IMR-90 (cell line): ENCODE data around the gene NKAIN2. TPM values are rescaled to one million over a fixed set of nuclear protein-coding genes. Genes with fewer than 3 reads are reported as not detected.

Experiments used
- ATAC-seq: fragments of 200-7000 bp; cut with Tn5 transposase; 2 replicates; pipeline ENCODE4 v1.9.1; 2020; ENCODE audit warnings: low read depth, mild to moderate bottlenecking, moderate library complexity
- BruUV-seq: library from RNA; stranded (reverse); fragments of 400-500 nt; replicated peaks from 2 replicates; lab custom pipeline; 2021; lab: Mats Ljungman, UMichigan
- CTCF ChIA-PET: fragments of 300-600 bp; formaldehyde crosslinking; extraction: SDS; loops from one replicate; lab custom pipeline; 2021; ENCODE audit warnings: antibody characterized with exemption; lab: Yijun Ruan, JAX
- POLR2A ChIA-PET: fragments of 300-600 bp; sonication (Branson Sonifier 250); formaldehyde crosslinking; loops from one replicate; lab custom pipeline; 2022; ENCODE audit warnings: antibody characterized with exemption; ENCODE audit not compliant: unreplicated experiment; lab: Charles Lee
- DNase-seq: peaks from one replicate; pipeline ENCODE4 v3.0.0; 2013
- H2AFZ ChIP-seq: replicated peaks from 2 replicates; pipeline ENCODE3; 2013; ENCODE audit warnings: low read length, mild to moderate bottlenecking; ENCODE audit not compliant: poor library complexity
- H2AK5ac ChIP-seq: 2 replicates; pipeline ENCODE4 v1.6.1; 2013; ENCODE audit warnings: low read depth, low read length, inconsistent platforms
- H2AK9ac ChIP-seq: replicated peaks from 2 replicates; pipeline ENCODE3; 2013; ENCODE audit warnings: mild to moderate bottlenecking, low read depth, low read length, moderate library complexity; ENCODE audit not compliant: poor library complexity
- H2BK120ac ChIP-seq: 2 replicates; pipeline ENCODE4 v1.6.1; 2013; ENCODE audit warnings: low read depth, low read length, inconsistent platforms
- H2BK15ac ChIP-seq: 3 replicates; pipeline ENCODE4 v1.6.1; 2013; ENCODE audit warnings: low read depth, low read length, inconsistent platforms
- H2BK20ac ChIP-seq: 2 replicates; pipeline ENCODE4 v1.6.1; 2013; ENCODE audit warnings: low read depth, mild to moderate bottlenecking, inconsistent platforms, low read length, moderate library complexity
- H2BK5ac ChIP-seq: 2 replicates; pipeline ENCODE4 v1.6.1; 2013; ENCODE audit warnings: mild to moderate bottlenecking, low read depth, low read length, inconsistent platforms; ENCODE audit not compliant: poor library complexity, severe bottlenecking
- H3K14ac ChIP-seq: replicated peaks from 2 replicates; pipeline ENCODE4 v1.6.1; 2013; ENCODE audit warnings: low read depth, low read length, inconsistent platforms
- H3K18ac ChIP-seq: 2 replicates; pipeline ENCODE4 v1.6.1; 2013; ENCODE audit warnings: low read depth, low read length, control low read depth
- H3K23ac ChIP-seq: 2 replicates; pipeline ENCODE4 v1.6.1; 2013; ENCODE audit warnings: low read depth, low read length, inconsistent platforms
- H3K27ac ChIP-seq: 2 replicates; pipeline ENCODE4 v1.5.1; 2013; ENCODE audit warnings: mild to moderate bottlenecking, control low read depth, low read length; ENCODE audit not compliant: insufficient read depth
- H3K27me3 ChIP-seq: 2 replicates; pipeline ENCODE4 v1.6.1; 2013; ENCODE audit warnings: low read length; ENCODE audit not compliant: control insufficient read depth, insufficient read depth
- H3K36me3 ChIP-seq: 2 replicates; pipeline ENCODE4 v1.6.1; 2013; ENCODE audit warnings: low read length, mixed read lengths; ENCODE audit not compliant: control insufficient read depth, insufficient read depth
- H3K4ac ChIP-seq: 2 replicates; pipeline ENCODE4 v1.6.1; 2013; ENCODE audit warnings: low read depth, low read length, inconsistent platforms
- H3K4me1 ChIP-seq: 2 replicates; pipeline ENCODE4 v1.6.1; 2013; ENCODE audit warnings: low read length, mixed read lengths; ENCODE audit not compliant: control insufficient read depth, insufficient read depth
- H3K4me2 ChIP-seq: 2 replicates; pipeline ENCODE4 v1.6.1; 2013; ENCODE audit warnings: low read depth, mild to moderate bottlenecking, control low read depth, low read length, moderate library complexity
- H3K4me3 ChIP-seq: 2 replicates; pipeline ENCODE4 v1.5.1; 2013; ENCODE audit warnings: low read depth, mild to moderate bottlenecking, control low read depth, low read length, moderate library complexity; ENCODE audit not compliant: insufficient read depth
- H3K56ac ChIP-seq: 2 replicates; pipeline ENCODE4 v1.6.1; 2013; ENCODE audit warnings: low read length, inconsistent platforms; ENCODE audit not compliant: insufficient read depth; ENCODE audit errors: extremely low read depth
- H3K79me1 ChIP-seq, 2 experiments: 2 replicates each; pipeline ENCODE4 v1.6.1; 2013; ENCODE audit warnings: low read length in 2 of 2, inconsistent platforms in 1 of 2, low read depth in 1 of 2
- H3K9ac ChIP-seq: 2 replicates; pipeline ENCODE4 v1.6.1; 2013; ENCODE audit warnings: low read depth, low read length, control low read depth
- H3K9me1 ChIP-seq: 2 replicates; pipeline ENCODE4 v1.6.1; 2013; ENCODE audit warnings: low read length, inconsistent platforms; ENCODE audit not compliant: insufficient read depth
- H3K9me3 ChIP-seq: 2 replicates; pipeline ENCODE4 v1.6.1; 2013; ENCODE audit warnings: low read length; ENCODE audit not compliant: control insufficient read depth, insufficient read depth
- H4K20me1 ChIP-seq: 2 replicates; pipeline ENCODE4 v1.6.1; 2013; ENCODE audit warnings: low read length, inconsistent platforms; ENCODE audit not compliant: insufficient read depth
- H4K5ac ChIP-seq: 2 replicates; pipeline ENCODE4 v1.6.1; 2013; ENCODE audit warnings: mild to moderate bottlenecking, low read depth, low read length, control low read depth
- H4K8ac ChIP-seq, 2 experiments: 2 replicates each; pipeline ENCODE4 v1.6.1; 2013; ENCODE audit warnings: low read depth in 2 of 2, low read length in 2 of 2, control low read depth in 1 of 2, inconsistent platforms in 1 of 2
- H4K91ac ChIP-seq: 2 replicates; pipeline ENCODE4 v1.6.1; 2013; ENCODE audit warnings: low read depth, low read length, inconsistent platforms; ENCODE audit not compliant: insufficient read depth
- CEBPB ChIP-seq: IDR thresholded peaks from 2 replicates; pipeline ENCODE4 v1.6.1; 2012; ENCODE audit warnings: low read depth, low read length, improper control_type of control experiment
- CHD1 ChIP-seq: IDR thresholded peaks from 2 replicates; pipeline ENCODE4 v1.6.1; 2012; ENCODE audit warnings: low read depth, low read length, improper control_type of control experiment
- MAZ ChIP-seq: IDR thresholded peaks from 2 replicates; pipeline ENCODE4 v1.6.1; 2012; ENCODE audit warnings: low read depth, mild to moderate bottlenecking, low read length, improper control_type of control experiment, moderate library complexity, borderline replicate concordance
- NFE2L2 ChIP-seq: fragments of 150-350 bp; IDR thresholded peaks from 2 replicates; pipeline ENCODE4 v1.6.1; 2016; ENCODE audit warnings: low read depth, mild to moderate bottlenecking, low read length
- POLR2A ChIP-seq: IDR thresholded peaks from 2 replicates; pipeline ENCODE4 v1.6.1; 2012; ENCODE audit warnings: mild to moderate bottlenecking, low read depth, low read length
- RAD21 ChIP-seq: IDR thresholded peaks from 2 replicates; pipeline ENCODE4 v1.6.1; 2012; ENCODE audit warnings: low read length, improper control_type of control experiment
- RCOR1 ChIP-seq: IDR thresholded peaks from 2 replicates; pipeline ENCODE4 v1.6.1; 2012; ENCODE audit warnings: mild to moderate bottlenecking, low read length, improper control_type of control experiment; ENCODE audit not compliant: insufficient replicate concordance
- RFX5 ChIP-seq: IDR thresholded peaks from 2 replicates; pipeline ENCODE4 v1.8.0; 2012; ENCODE audit warnings: low read depth, mild to moderate bottlenecking, low read length, moderate library complexity
- WGBS, 2 experiments: methylation state at CpG; one replicate each; pipeline versions ENCODE4 v1.1.5 to v1.1.7; 2013; ENCODE audit warnings: missing lambda C conversion rate in 2 of 2; ENCODE audit not compliant: insufficient read length in 1 of 2; ENCODE audit errors: extremely low coverage in 2 of 2; 5-methylcytosine and 5-hydroxymethylcytosine counted together
- dilution Hi-C: fragments of 300-500 bp; cut with HindIII; formaldehyde crosslinking; loops from one replicate; pipeline ENCODE4 v1.14.3; 2018; ENCODE audit warnings: low sequenced_read_pairs; ENCODE audit not compliant: unreplicated experiment
- in situ Hi-C: fragments of 300-500 bp; cut with MboI; formaldehyde crosslinking; loops from 3 replicates; pipeline ENCODE4 v1.14.3; 2019; ENCODE audit warnings: low sequenced_read_pairs, inconsistent platforms, mixed read lengths
- intact Hi-C: fragments of 100-400 bp; cut with micrococcal nuclease; formaldehyde crosslinking; loops from 2 replicates; pipeline ENCODE4 v1.10.0; 2022
- polyA plus RNA-seq, 3 experiments: library from polyadenylated mRNA; depleted of rRNA; stranded (reverse); fragments of >200 nt; gene quantifications; 2 replicates each; pipeline ENCODE4 v1.2.3, GENCODE V29; 2012; ENCODE audit warnings: low replicate concordance in 1 of 3
- total RNA-seq: library from RNA; depleted of rRNA; stranded (reverse); fragments of >200 nt; gene quantifications from 2 replicates; pipeline ENCODE4 v1.2.3, GENCODE V29; 2012
- TF ChIP-seq, protein P1 (sequence below): conservative IDR thresholded peaks from 2 replicates; pipeline ENCODE4 v1.5.1; 2012; ENCODE audit warnings: mild to moderate bottlenecking, low read depth, low read length, improper control_type of control experiment
- TF ChIP-seq, protein P2 (sequence below): fragments of 150-350 bp; IDR thresholded peaks from 2 replicates; pipeline ENCODE4 v1.6.1; 2016; ENCODE audit warnings: low read depth, mild to moderate bottlenecking, low read length, moderate library complexity, borderline replicate concordance

NKAIN2 gene
- total and polyA plus RNA-seq, 2 of the 4 experiments (the other 2 are of a cell fraction) = not detected

DNA sequence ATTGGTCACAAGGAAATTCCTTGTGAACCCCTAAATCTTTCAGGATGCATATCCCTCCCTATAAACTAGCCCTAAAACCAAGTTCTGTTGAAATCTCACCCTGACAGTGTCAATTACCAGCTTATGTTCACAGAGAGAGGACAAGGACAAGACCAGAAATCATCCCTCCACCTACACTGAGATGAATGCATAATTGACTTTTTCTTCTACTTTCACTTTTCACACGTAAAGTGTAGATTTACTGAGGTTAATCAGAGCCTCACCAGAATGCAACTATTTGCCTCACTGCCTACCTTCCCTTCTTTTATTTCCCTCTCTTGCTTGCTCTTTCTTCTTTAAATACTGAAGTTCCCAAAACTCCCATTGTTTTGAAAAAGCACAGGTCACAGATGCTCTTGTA lies 15.3 kb upstream of the NKAIN2 start:
- dilution Hi-C loops (no loop called here), intact Hi-C loops (no loop called here), in situ Hi-C loops (no loop called here)
- Histone ChIP-seq H3K79me1 (no peaks in the 10 kb centered on the region), H3K27ac (no peak overlapping the region), H3K4me3 (no peak overlapping the region), H3K9me3 (no peaks in the 10 kb centered on the region), H2BK20ac (no peak overlapping the region), H4K91ac (no peak overlapping the region), H3K4ac (no peak overlapping the region), H3K4me2 (no peak overlapping the region), H3K14ac (no peak overlapping the region), H3K27me3 (no peaks in the 10 kb centered on the region), H2BK5ac (no peak overlapping the region), H2BK120ac (no peak overlapping the region), H3K4me1 (no peaks in the 10 kb centered on the region), H3K18ac (no peak overlapping the region), H4K5ac (no peak overlapping the region), H4K8ac (no peak overlapping the region), H2AK5ac (no peak overlapping the region), H4K20me1 (no peaks in the 10 kb centered on the region), H2BK15ac (no peak overlapping the region), H2AFZ (no peak overlapping the region), H3K23ac (no peak overlapping the region), H2AK9ac (no peak overlapping the region), H3K56ac (no peak overlapping the region), H3K36me3 (no peaks in the 10 kb centered on the region), H3K9ac (no peak overlapping the region), H3K9me1 (no peaks in the 10 kb centered on the region)
- ChIA-PET POLR2A (no interaction called here), CTCF (no interaction called here)
- no TSS peak for BruUV-seq
- ATAC-seq (no peak), DNase-seq (no peak)
- no CpG with 5 or more reads among the region's 1 CpG for WGBS, 2 experiments
- TF ChIP-seq, protein P1, sequence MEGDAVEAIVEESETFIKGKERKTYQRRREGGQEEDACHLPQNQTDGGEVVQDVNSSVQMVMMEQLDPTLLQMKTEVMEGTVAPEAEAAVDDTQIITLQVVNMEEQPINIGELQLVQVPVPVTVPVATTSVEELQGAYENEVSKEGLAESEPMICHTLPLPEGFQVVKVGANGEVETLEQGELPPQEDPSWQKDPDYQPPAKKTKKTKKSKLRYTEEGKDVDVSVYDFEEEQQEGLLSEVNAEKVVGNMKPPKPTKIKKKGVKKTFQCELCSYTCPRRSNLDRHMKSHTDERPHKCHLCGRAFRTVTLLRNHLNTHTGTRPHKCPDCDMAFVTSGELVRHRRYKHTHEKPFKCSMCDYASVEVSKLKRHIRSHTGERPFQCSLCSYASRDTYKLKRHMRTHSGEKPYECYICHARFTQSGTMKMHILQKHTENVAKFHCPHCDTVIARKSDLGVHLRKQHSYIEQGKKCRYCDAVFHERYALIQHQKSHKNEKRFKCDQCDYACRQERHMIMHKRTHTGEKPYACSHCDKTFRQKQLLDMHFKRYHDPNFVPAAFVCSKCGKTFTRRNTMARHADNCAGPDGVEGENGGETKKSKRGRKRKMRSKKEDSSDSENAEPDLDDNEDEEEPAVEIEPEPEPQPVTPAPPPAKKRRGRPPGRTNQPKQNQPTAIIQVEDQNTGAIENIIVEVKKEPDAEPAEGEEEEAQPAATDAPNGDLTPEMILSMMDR = no peak
- TF ChIP-seq, protein P2, sequence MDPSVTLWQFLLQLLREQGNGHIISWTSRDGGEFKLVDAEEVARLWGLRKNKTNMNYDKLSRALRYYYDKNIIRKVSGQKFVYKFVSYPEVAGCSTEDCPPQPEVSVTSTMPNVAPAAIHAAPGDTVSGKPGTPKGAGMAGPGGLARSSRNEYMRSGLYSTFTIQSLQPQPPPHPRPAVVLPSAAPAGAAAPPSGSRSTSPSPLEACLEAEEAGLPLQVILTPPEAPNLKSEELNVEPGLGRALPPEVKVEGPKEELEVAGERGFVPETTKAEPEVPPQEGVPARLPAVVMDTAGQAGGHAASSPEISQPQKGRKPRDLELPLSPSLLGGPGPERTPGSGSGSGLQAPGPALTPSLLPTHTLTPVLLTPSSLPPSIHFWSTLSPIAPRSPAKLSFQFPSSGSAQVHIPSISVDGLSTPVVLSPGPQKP = no peak
- TF ChIP-seq RAD21 (no peak), CHD1 (no peak), CEBPB (no peak), POLR2A (no peak), MAZ (no peak), NFE2L2 (no peak), RFX5 (no peak), RCOR1 (no peak)
